ENCODE measurements around the gene PLSCR1. TPM values are rescaled to one million over a fixed set of nuclear protein-coding genes. Genes with fewer than 3 reads are reported as not detected.
"Not testable (repeated sequence)": the region's sequence is repeated elsewhere in the genome, so short reads cannot be mapped to it uniquely, and the experiment has no call there.

Gene PLSCR1
- total RNA-seq, 2 donors from 2014 or later = 41.0 to 103 TPM

DNA sequence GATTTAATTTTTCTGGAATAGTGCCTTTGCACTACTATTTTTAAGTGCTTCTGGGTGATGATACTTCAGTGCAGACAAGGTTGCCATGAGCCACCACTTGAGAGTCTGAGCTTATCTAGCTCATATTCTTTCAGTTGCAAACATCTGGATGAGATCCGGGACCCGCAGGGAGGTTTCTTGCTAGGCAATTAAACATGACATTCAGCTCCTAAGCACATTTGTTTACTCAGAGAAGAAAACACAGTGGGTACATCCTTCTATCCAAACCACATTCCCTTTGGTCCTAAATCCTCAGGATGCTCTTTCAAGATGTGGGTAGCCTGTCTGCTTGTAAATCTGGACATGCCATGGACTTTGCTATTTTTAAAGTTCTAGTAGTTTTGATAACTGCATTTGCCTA lies 12.0 kb downstream of the PLSCR1 start:
- Mint-ChIP-seq H3K36me3 (peaks cover 10 to 37% of the 10 kb centered on the region in 2 donors), H3K27ac (no peak overlapping the region), H3K9me3 (no peaks in the 10 kb centered on the region)
- no peak for DNase-seq (ENCODE audit: low spot score in 2 of 2)
- ATAC-seq = no peak

DNA sequence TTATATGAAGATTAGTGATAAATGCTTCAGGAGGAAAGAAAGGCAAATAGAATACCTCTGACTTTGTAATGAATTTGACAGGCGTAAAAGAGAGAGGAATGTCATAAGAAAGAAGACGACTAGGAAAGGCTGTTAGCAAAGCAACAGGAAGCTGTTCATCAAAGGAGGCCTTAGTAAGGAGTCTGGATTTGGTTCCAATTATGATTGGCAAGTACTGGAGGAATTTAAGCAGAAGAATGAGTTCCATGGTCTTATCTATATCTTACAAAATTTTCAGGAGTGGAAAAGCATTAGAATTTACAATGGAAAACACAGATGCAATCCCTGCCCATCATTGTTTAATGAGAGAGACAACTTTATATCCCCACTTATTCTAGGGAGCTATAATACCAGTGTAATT lies 13.8 kb downstream of the PLSCR1 start:
- H3K9me3 Mint-ChIP-seq = no peaks in the 10 kb centered on the region
- ATAC-seq (no peak), DNase-seq (ENCODE audit: low spot score in 2 of 2) (no peak)
- H3K27ac Mint-ChIP-seq = no peak overlapping the region
- peaks cover 10 to 27% of the 10 kb centered on the region in 2 donors for H3K36me3 Mint-ChIP-seq

DNA sequence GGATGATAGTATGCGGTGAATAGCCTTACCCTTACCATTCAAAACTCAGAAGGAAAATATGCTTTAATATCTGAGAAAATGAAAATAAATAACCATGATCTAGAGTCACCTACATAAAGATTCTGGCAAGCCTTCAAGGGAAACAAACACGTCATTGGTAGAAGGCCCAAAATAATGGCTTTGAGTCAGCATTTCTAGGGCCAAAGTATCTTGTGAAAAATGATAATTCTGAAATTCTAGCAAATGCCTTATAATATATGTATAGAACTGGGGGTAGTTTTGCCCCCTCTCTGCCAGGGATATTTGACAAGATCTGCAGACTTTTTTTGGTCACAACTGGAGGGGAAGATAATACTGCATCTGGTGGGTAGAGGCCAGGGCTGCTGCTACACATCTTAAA lies 15.4 kb downstream of the PLSCR1 start:
- DNase-seq (ENCODE audit: low spot score in 2 of 2) = no peak

DNA sequence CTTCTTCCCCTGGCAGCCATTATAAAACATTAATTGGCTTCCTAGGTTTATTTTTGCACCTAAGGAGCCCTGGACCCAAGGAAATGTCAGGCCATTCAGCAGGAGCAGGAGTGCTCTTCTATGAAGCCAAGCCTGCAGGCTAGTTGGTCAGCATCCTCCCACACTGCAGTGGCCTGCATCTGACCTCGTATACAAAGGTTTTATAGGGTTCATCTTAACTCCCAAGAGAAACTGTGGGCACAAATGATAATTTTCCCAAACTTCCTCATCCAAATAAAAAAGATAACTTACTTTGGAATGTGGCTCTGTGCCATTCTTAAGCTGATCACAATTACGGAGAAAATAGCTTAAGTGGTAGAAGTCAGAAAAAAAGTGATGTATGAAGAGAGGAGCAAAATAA lies 19.4 kb downstream of the PLSCR1 start:
- Mint-ChIP-seq H3K36me3 (peaks cover 5 to 21% of the 10 kb centered on the region in 2 donors), H3K27ac (no peak overlapping the region), H3K9me3 (no peaks in the 10 kb centered on the region)

More for the DNA sequence above, 15.4 kb downstream of the PLSCR1 start:
- H3K9me3 Mint-ChIP-seq = no peaks in the 10 kb centered on the region
- peaks cover 10 to 14% of the 10 kb centered on the region in 2 donors for H3K36me3 Mint-ChIP-seq
- no peak overlapping the region for H3K27ac Mint-ChIP-seq
- no peak for ATAC-seq

DNA sequence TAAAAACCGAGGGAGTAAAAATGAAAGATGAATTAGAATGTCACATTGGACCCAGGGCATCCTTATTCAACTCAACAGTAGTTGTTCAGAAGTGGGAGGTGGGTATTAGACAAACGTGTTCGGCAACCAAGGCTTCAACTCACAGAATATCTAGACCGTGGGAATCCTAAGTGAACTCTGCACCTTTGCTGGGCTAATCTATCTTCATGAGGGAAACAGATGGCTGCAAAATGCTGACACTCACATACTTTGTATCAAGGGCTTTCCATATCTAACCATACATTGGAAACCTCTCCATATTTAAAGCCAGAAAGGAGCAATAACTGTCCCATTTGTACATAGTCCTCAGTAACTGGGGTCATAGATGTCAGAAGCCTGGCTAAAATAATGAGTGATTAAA lies 20.9 kb downstream of the PLSCR1 start:
- H3K27ac Mint-ChIP-seq = no peak overlapping the region
- ATAC-seq = no peak
- H3K9me3 Mint-ChIP-seq = no peaks in the 10 kb centered on the region
- no peak for DNase-seq (ENCODE audit: low spot score in 2 of 2)
- peaks cover 5 to 32% of the 10 kb centered on the region in 2 donors for H3K36me3 Mint-ChIP-seq

More for the DNA sequence above, 19.4 kb downstream of the PLSCR1 start:
- ATAC-seq (no peak), DNase-seq (ENCODE audit: low spot score in 2 of 2) (no peak)

DNA sequence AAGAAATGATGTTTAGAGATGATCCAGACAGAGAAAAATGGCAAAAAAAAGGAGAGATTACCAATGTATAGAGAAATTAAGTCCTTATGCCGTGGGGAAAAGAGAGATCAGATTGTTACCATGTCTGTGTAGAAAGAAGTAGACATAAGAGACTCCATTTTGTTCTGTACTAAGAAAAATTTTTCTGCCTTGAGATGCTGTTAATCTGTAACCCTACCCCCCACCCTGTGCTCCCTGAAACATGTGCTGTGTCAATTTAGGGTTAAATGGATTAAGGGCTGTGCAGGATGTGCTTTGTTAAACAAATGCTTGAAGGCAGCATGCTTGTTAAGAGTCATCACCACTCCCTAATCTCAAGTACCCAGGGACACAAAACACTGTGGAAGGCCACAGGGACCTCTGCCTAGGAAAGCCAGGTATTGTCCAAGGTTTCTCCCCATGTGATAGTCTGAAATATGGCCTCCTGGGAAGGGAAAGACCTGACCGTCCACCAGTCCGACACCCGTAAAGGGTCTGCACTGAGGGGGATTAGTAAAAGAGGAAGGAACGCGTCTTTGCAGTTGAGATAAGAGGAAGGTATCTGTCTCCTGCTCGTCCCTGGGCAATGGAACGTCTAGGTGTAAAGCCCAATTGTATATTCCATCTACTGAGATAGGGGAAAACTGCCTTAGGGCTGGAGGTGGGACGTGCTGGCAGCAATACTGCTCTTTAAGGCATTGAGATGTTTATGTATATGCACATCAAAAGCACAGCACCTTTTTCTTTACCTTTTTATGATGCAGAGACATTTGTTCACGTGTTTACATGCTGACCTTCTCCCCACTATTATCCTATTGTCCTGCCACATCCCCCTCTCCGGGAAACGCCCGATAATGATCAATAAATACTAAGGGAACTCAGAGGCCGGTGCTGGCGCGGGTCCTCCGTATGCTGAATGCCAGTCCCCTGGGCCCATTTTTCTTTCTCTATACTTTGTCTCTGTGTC lies 21.9 kb downstream of the PLSCR1 start:
- Mint-ChIP-seq H3K36me3 (peaks cover 5 to 38% of the 10 kb centered on the region in 2 donors), H3K27ac (peak overlapping the region in 1 of 2 donors; percentile 33)
- H3K9me3 Mint-ChIP-seq; ATAC-seq; DNase-seq (ENCODE audit: low spot score in 2 of 2): not testable (repeated sequence)

DNA sequence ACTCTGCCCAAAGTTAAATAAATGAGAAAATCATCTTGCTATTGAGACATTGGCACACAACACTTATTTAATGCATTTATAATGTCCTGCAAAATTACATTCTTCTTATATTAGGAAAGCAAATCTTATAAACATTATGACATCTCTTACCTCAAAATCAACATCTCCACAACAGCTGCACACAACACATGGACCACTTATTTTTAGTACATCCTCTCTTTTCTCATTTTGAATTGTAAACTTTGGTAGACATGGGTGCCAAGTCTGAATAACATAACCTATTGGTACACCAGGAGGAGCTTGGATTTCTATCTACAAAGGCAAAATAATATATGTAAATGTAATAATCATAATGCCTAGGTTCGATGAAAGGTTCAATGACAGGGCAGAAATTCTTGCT lies 23.0 kb downstream of the PLSCR1 start:
- ATAC-seq = no peak
- Mint-ChIP-seq H3K36me3 (peaks cover 5 to 44% of the 10 kb centered on the region in 2 donors), H3K9me3 (no peaks in the 10 kb centered on the region), H3K27ac (no peak overlapping the region)
- DNase-seq (ENCODE audit: low spot score in 2 of 2) = no peak

DNA sequence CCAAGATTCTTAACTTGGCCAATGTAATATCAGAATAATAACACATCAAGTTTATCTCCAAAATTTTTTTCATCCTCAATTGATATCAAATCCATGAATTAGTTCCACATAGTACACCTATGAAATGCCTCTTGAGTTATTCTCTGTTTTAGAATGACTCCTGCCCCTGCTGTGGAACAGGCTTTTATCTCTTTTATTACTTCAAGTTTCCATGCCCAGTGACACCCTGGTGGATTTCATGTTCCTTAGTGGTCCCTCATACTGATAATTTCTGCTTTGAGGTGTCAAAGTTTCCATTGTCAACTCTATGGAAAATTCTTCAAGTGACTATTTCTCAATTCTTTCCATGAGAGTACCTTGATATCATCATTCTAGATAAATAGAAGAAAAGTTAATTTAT lies 24.6 kb downstream of the PLSCR1 start:
- ATAC-seq (no peak), DNase-seq (ENCODE audit: low spot score in 2 of 2) (no peak)
- Mint-ChIP-seq H3K9me3 (no peaks in the 10 kb centered on the region), H3K27ac (no peak overlapping the region), H3K36me3 (peaks cover 5 to 51% of the 10 kb centered on the region in 2 donors)

DNA sequence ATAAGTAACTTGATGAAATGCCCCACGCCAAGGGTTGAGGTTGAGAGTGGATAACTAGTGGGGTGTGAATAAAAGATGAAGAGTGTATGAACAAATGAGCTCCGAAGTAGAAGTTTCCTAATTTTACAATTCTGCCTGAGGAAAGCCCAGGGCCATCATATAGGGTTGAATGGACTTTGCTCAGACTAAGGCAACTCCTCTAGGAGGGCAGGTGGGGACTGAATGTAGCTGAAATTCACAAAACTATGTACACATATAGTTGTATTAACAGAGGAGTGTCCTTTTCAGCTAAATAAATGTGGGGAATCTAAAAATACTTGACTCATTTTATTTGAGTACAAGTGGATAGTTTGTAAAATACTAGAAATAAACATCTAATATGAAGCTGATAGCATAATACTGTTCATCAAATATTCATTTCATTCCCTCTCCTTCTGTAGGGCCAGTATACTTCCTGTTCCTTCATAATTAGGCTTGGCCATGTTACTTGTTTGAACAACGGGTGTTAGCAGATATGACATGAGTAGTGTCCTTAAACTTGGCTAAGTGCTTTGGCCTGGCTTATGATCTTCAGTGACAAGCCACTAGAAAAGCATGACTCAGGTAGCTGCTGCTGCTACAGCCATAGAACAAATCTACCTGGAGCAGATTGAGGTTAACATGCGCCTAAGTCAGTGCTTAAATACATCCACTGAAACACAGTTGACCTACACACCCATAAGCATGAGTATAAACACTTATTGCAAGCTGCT lies 26.5 kb downstream of the PLSCR1 start:
- peaks cover under 1 to 61% of the 10 kb centered on the region in 2 donors for H3K36me3 Mint-ChIP-seq
- H3K27ac Mint-ChIP-seq = no peak overlapping the region
- DNase-seq (ENCODE audit: low spot score in 2 of 2) (no peak), ATAC-seq (no peak)
- H3K9me3 Mint-ChIP-seq = no peaks in the 10 kb centered on the region

DNA sequence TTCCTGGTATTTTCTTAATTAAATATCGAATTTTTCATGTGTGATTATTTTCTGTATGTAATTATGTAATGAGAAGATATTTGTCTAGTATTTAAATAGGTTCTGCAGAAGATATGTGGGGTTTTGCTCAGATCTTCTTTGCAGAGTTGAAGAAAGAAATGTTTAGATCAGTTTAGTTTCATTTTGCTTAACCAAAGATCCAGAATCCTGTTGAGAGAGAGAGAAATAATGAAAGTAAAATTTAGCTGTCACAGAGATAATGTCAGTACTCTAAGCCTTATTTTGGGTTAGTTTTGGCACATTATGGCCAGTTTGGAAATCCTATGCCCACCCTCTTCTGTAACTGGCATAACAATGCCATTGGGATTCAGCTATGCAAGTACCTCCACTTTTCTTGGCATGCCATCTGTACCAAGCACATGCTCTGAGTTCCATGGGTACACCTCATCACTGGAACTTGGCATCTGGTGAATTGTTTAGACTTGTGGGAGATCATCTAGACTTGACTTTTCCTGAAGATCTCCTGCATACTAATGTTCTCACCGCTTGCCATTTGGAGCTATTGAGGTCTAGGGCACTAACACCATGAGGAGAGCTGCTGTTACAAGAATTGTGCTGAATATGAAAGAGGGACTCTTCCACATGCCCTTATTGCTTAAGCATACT lies 30.9 kb downstream of the PLSCR1 start:
- H3K36me3 Mint-ChIP-seq = peaks cover 0 to 37% of the 10 kb centered on the region in 2 donors
- ATAC-seq = no peak
- no peak overlapping the region for H3K27ac Mint-ChIP-seq
- no peaks in the 10 kb centered on the region for H3K9me3 Mint-ChIP-seq
- no peak for DNase-seq (ENCODE audit: low spot score in 2 of 2)

DNA sequence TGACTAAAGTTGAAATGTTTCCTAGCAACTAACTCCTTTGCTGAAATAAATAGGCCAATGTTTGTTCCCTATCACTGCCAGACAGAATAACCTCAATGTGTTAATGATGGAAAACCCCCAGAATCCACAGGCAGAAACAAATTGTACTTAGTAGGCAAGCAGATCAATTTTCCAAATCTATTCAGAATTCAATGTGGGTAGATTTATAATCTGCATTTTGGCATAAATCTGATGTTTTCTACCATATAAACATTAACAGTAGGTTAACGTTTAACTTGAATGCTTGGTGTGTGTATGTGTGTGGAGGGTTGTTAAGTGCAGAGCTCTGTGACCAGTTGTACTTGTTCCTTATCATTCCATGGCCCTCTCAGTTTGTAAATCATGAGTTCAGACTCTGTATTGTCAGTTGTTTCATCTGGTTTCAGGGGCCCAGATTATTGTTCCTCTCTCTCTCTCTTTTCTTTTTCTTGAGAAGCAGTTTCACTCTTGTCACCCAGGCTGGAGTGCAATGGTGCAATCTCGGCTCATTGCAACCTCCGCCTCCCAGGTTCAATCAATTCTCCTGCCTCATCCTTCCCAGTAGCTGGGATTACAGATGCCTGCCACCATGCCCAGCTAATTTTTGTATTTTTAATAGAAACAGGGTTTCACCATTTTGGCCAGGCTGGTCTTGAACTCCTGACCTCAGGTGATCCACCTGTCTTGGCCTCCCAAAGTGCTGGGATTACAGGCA lies 32.8 kb downstream of the PLSCR1 start:
- DNase-seq (ENCODE audit: low spot score in 2 of 2) (no peak), ATAC-seq (no peak)
- H3K27ac Mint-ChIP-seq = no peak overlapping the region
- H3K9me3 Mint-ChIP-seq = no peaks in the 10 kb centered on the region
- peaks cover 0 to 28% of the 10 kb centered on the region in 2 donors for H3K36me3 Mint-ChIP-seq

DNA sequence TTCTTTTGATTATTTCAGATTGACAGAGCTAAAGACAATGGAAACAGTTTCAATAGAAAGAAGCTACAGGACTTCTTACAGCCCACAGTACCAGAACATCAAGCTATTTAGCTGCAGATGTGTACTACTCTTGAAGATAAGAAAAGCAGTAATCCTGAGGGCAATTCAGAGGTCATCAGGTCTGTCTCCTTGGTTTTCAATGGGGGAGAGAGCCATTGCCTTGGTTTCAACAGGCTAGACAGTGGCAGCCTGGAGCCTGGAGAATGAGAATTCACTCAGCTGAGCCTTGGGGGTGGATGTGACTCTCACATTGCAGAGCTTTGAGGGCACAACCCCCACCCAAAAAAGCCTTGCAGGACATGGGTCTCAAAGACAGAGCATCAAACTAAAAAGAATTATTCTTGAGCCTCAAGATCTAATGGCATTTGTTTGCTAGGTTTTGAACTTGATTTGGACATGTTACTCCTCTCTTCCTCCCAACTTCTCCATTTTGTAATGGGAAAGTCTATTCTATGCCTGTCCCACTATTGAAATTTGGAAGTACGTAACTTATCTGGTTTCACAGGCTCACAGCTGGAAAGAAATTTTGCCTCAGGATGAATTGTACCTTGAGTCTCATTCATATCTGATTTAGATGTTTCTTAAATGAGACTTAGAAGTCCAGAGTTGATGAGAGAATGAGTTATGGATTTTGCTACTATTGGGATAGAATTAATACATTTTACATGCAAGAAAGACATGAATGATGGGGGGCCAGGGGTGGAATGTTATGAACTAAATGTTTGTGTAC lies 36.9 kb downstream of the PLSCR1 start:
- no peak overlapping the region for H3K27ac Mint-ChIP-seq
- no peak for ATAC-seq
- DNase-seq (ENCODE audit: low spot score in 2 of 2) = no peak
- H3K36me3 Mint-ChIP-seq = peaks cover 0 to 6% of the 10 kb centered on the region in 2 donors
- H3K9me3 Mint-ChIP-seq = peaks cover 0 to 8% of the 10 kb centered on the region in 2 donors

DNA sequence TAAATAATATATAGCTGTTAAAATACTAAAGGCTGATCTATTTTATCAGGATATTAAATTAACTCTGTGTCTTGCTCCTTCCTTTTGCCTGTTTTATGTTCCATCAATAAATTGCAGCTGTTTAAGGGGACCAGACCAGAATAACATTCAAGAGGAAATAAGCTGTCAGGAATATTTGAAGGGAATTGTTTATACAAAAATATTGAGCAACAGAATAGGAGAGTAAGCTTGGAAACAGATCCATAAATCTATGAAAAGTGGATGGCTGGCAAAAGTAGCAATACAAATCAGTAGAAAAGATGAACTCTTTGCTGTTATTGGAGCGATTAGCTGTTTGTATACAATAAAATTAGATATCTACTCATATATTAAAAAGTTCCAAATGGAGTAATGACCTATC lies 38.9 kb downstream of the PLSCR1 start:
- Mint-ChIP-seq H3K27ac (no peak overlapping the region), H3K9me3 (peaks cover 0 to 10% of the 10 kb centered on the region in 2 donors), H3K36me3 (peaks cover 0 to 8% of the 10 kb centered on the region in 2 donors)
- ATAC-seq (no peak), DNase-seq (ENCODE audit: low spot score in 2 of 2) (no peak)

DNA sequence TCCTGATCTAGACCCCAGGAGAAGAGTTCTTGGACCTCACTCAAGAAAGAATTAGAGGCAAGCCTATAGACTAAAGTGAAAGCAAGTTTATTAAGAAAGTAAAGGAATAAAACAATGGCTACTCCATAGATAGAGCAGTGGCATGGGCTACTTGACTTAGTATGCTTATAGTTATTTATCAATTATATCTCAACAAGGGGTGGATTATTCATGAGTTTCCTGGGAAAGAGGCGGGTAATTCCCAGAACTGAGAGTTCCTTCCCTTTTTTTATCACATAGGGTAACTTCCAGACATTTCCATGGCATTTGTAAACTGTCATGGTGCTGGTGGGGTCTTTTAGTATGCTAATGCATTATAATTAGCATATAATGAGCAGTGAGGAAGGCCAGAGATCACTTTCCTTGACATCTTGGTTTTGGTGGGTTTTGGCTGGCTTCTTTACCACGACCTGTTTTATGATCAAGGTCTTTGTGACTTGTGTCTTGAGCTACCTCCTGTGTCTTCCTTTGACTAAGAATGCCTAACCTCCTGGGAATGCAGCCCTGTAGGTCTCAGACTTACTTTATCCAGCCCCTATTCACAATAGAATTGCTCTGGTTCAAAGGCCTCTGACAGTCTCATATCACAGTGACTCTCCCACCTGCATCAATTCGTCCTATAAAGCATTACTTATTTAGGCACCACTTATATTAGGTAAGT lies 39.8 kb downstream of the PLSCR1 start:
- Mint-ChIP-seq H3K36me3 (peaks cover 0 to 8% of the 10 kb centered on the region in 2 donors), H3K27ac (peak overlapping the region in 1 of 2 donors; percentile 84), H3K9me3 (peaks cover 0 to 10% of the 10 kb centered on the region in 2 donors)
- DNase-seq (ENCODE audit: low spot score in 2 of 2) (no peak), ATAC-seq (no peak)
